Activated T-helper 2 cell treated with anti-CD3 and anti-CD28 coated beads, Interferon-gamma antibody, Interleukin-2, Interleukin-4, amounts not matched to agents 10 μg/mL and 5 μg/mL and 100 μg/mL, durations not matched to agents 14 hours and 24 hours and 36 hours (primary cell): Measurements from ENCODE around the gene NCOA7. TPM values are rescaled to one million over a fixed set of nuclear protein-coding genes. Genes with fewer than 3 reads are reported as not detected.
A peak's percentile ranks its signal among the peaks of the same experiment; 100 is the strongest.
"Not testable (repeated sequence)": the region's sequence is repeated elsewhere in the genome, so short reads cannot be mapped to it uniquely, and the experiment has no call there.

Source experiments
- DNase-seq: peaks from one replicate; pipeline ENCODE4 v3.0.0; 2021; ENCODE audit warnings: low spot score
- H3K27ac Mint-ChIP-seq: one replicate; pipeline ENCODE4 v1.8.0; 2021; ENCODE audit warnings: mixed read lengths
- H3K27me3 Mint-ChIP-seq: one replicate; pipeline ENCODE4 v1.8.0; 2021; ENCODE audit warnings: low read depth, mixed read lengths
- H3K36me3 Mint-ChIP-seq: one replicate; pipeline ENCODE4 v1.8.0; 2021; ENCODE audit warnings: low read depth, mixed read lengths
- H3K4me1 Mint-ChIP-seq: one replicate; pipeline ENCODE4 v1.8.0; 2021; ENCODE audit warnings: low read depth, mixed read lengths
- H3K4me3 Mint-ChIP-seq: one replicate; pipeline ENCODE4 v1.8.0; 2021; ENCODE audit warnings: low read depth, mild to moderate bottlenecking, moderate library complexity, mixed read lengths
- H3K9me3 Mint-ChIP-seq: one replicate; pipeline ENCODE4 v1.8.0; 2021; ENCODE audit warnings: mixed read lengths
- intact Hi-C: fragments of 100-400 bp; cut with micrococcal nuclease; formaldehyde crosslinking; loops from one replicate; pipeline ENCODE4 v1.15.1; 2023
- total RNA-seq: library from RNA; stranded (reverse); gene quantifications from 2 replicates; pipeline ENCODE4 v1.2.3, GENCODE V29; 2022

The NCOA7 gene
- total RNA-seq, 1 donor from 2014 or later, result 40.5 TPM

DNA sequence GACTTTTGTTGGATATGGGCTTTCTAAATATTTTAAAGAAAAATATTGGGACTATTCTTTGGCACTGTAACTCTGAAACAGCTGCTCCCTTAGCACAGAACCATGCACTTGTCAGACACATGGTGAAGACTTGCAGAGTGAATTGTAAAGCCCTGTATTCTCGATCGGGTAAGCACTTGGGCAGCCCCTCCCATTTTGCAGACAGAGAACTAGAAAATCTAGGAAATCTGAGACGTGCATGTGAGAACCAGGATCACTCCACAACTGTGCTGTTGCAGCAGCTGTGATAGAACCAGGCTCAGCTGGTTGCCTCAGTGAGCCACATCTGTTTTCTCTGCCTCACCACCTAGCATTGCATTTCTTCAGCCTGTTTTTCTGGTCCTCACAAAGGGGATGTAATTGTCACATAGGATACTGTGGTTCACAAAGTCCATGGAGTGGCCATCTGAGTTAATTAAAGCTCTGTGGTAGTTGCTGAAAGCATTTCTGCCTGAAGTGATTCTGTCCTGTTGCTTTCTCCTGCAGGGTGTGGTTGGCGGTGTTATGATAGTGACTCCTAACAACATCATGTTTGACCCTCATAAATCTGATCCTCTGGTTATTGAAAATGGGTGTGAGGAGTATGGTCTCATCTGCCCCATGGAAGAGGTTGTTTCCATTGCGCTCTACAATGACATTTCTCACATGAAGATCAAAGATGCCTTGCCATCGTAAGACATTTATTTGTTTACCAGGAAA lies 94.0 kb downstream of the NCOA7 start:
- intact Hi-C loops, result no loop called here
- H3K27me3 Mint-ChIP-seq, result no peaks in the 10 kb centered on the region
- DNase-seq, result no peak
- no peaks in the 10 kb centered on the region for H3K9me3 Mint-ChIP-seq
- no peak overlapping the region for H3K4me3 Mint-ChIP-seq
- H3K4me1 Mint-ChIP-seq, result no peaks in the 10 kb centered on the region
- H3K27ac Mint-ChIP-seq, result no peak overlapping the region
- H3K36me3 Mint-ChIP-seq, result peaks cover 43% of the 10 kb centered on the region

- no peaks in the 10 kb centered on the region for H3K4me1 Mint-ChIP-seq
- no peaks in the 10 kb centered on the region for H3K27me3 Mint-ChIP-seq
- H3K9me3 Mint-ChIP-seq, result no peaks in the 10 kb centered on the region
- intact Hi-C loops, result no loop called here
- no peak overlapping the region for H3K4me3 Mint-ChIP-seq
- no peak for DNase-seq
- peaks cover 42% of the 10 kb centered on the region for H3K36me3 Mint-ChIP-seq
- H3K27ac Mint-ChIP-seq, result no peak overlapping the region
Observed at GRCh38 chr6:125886021-125886420, 95.3 kb downstream of the NCOA7 start.

DNA sequence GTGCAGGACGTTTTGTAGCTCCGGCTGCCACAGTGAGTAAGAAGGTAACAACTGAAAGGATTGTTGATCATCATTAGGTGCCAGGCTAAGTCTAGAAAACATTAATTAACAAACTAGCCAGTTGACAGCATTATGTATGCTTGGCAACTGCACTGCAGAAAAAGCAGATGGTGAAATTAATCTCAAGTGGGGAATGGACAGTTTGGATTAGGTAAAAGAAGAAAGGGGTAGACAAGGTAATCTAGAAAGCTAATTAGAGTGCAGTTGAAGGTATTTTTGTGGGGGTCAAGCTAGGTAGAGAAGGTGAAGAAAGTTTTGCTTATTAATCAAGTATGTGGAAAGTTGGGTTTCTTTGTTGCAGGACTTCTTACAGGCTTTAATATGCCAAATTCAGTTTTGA lies 96.2 kb downstream of the NCOA7 start:
- Mint-ChIP-seq H3K4me3 (no peak overlapping the region), H3K9me3 (no peaks in the 10 kb centered on the region), H3K27ac (no peak overlapping the region), H3K4me1 (no peaks in the 10 kb centered on the region), H3K27me3 (no peaks in the 10 kb centered on the region), H3K36me3 (peaks cover 40% of the 10 kb centered on the region)
- DNase-seq, result no peak
- intact Hi-C loops, result no loop called here

GRCh38 chr6:125887372-125887771 lies 96.6 kb downstream of the NCOA7 start:
- no peak for DNase-seq
- no peak overlapping the region for H3K4me3 Mint-ChIP-seq
- peaks cover 37% of the 10 kb centered on the region for H3K36me3 Mint-ChIP-seq
- no peaks in the 10 kb centered on the region for H3K9me3 Mint-ChIP-seq
- intact Hi-C loops, result no loop called here
- no peaks in the 10 kb centered on the region for H3K4me1 Mint-ChIP-seq
- H3K27me3 Mint-ChIP-seq, result no peaks in the 10 kb centered on the region
- no peak overlapping the region for H3K27ac Mint-ChIP-seq

- H3K27ac Mint-ChIP-seq, result no peak overlapping the region
- H3K36me3 Mint-ChIP-seq, result peaks cover 23% of the 10 kb centered on the region
- no peak overlapping the region for H3K4me3 Mint-ChIP-seq
- no peaks in the 10 kb centered on the region for H3K27me3 Mint-ChIP-seq
- intact Hi-C loops, result no loop called here
- no peaks in the 10 kb centered on the region for H3K4me1 Mint-ChIP-seq
- no peaks in the 10 kb centered on the region for H3K9me3 Mint-ChIP-seq
- DNase-seq, result no peak
Observed at GRCh38 chr6:125888989-125889656, 98.4 kb downstream of the NCOA7 start.

GRCh38 chr6:125899726-125900182 lies 109.0 kb downstream of the NCOA7 start:
- Mint-ChIP-seq H3K27me3 (no peaks in the 10 kb centered on the region), H3K36me3 (peaks cover 20% of the 10 kb centered on the region), H3K9me3 (no peaks in the 10 kb centered on the region), H3K4me1 (peaks cover 14% of the 10 kb centered on the region), H3K27ac (no peak overlapping the region), H3K4me3 (no peak overlapping the region)
- no peak for DNase-seq
- intact Hi-C loops, result no loop called here

DNA sequence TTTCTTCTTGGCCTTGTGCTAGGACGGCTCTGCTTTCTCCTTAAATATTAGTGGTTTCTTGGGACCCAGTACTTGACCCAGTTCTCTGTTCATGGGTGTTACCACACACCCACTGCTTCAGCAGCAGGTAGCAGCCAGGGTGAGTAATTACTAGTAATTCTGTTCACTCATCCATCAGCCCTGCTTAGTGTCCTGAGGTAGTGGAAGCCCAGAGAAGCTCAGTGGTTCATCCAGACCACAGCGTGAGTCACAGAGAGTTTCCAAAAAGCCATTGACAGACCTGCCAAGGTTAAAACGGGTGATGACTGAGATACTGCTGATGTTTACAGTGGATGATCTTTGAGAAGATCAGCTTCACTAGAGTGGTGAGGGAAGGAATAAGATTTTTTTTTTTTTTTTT lies 114.1 kb downstream of the NCOA7 start:
- Mint-ChIP-seq H3K27me3 (no peaks in the 10 kb centered on the region), H3K4me1 (peaks cover 38% of the 10 kb centered on the region), H3K9me3 (no peaks in the 10 kb centered on the region), H3K36me3 (peaks cover 34% of the 10 kb centered on the region), H3K4me3 (no peak overlapping the region), H3K27ac (peak overlapping the region; percentile 73)
- DNase-seq, result peak; percentile 22
- intact Hi-C loops, result loop anchor here (1.0 kb wide), 4 partner anchors 14 to 112 kb away; partner anchors contain the start of gene HINT3

- Mint-ChIP-seq H3K4me1 (peaks cover 47% of the 10 kb centered on the region), H3K9me3 (peaks cover 3% of the 10 kb centered on the region), H3K4me3 (no peak overlapping the region), H3K27ac (no peak overlapping the region), H3K27me3 (no peaks in the 10 kb centered on the region), H3K36me3 (peaks cover 39% of the 10 kb centered on the region)
- intact Hi-C loops, result no loop called here
- no peak for DNase-seq
Observed at GRCh38 chr6:125906158-125906998, 115.6 kb downstream of the NCOA7 start.

- Mint-ChIP-seq H3K36me3 (peaks cover 44% of the 10 kb centered on the region), H3K27me3 (no peaks in the 10 kb centered on the region), H3K4me3 (no peak overlapping the region), H3K9me3 (peaks cover 3% of the 10 kb centered on the region), H3K27ac (peak overlapping the region; percentile 75), H3K4me1 (peaks cover 32% of the 10 kb centered on the region)
- no peak for DNase-seq
- intact Hi-C loops, result loop anchor here (1.0 to 10.0 kb wide), 2 partner anchors 9 to 606 kb away; partner anchors contain the start of gene HDDC2
Observed at GRCh38 chr6:125910527-125910926, 119.8 kb downstream of the NCOA7 start.

DNA sequence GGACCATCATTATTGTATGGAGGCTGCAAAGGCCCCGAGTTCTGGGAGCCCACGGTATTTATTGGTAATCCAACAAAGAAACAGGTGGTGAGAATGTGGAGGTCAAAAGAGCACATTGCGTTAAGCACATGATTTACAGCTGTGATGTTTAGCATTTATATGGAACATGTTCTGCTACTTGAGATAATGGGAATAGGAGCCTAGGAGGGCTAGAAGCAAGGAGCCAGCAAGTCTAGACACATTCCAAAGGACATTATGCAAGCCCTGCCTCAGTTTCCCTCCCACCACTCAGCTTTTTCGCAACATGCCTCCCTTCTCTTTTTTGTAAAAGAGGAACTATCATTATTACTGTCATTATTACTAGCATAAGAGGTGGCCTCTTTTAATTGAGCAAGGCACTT lies 120.3 kb downstream of the NCOA7 start:
- H3K27me3 Mint-ChIP-seq, H3K4me3 Mint-ChIP-seq, H3K9me3 Mint-ChIP-seq, DNase-seq: not testable (repeated sequence)
- Mint-ChIP-seq H3K36me3 (peaks cover 48% of the 10 kb centered on the region), H3K27ac (peak overlapping the region; percentile 75), H3K4me1 (peaks cover 31% of the 10 kb centered on the region)
- intact Hi-C loops, result loop anchor here (10.0 kb wide), 1 partner anchor 606 kb away; the partner anchor contains the start of gene HDDC2

DNA sequence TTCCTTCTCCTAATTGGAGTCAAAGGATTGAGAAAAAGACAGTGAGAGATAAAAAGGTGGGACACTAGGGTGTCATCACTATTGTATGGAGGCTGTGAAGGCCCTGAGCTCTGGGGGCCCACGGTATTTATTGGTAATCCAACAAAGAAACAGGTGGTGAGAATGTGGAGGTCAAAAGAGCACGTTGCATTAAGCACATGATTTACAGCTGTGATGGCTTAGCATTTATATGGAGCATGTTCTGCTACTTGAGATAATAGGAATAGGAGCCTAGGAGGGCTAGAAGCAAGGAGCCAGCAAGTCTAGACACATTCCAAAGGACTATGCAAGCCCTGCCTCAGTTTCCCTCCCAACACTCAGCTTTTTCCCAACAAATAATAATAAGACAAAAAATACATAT lies 121.7 kb downstream of the NCOA7 start:
- DNase-seq, H3K27me3 Mint-ChIP-seq, H3K9me3 Mint-ChIP-seq, H3K4me3 Mint-ChIP-seq: not testable (repeated sequence)
- intact Hi-C loops, result loop anchor here (10.0 kb wide), 1 partner anchor 608 kb away; the partner anchor contains the start of gene HDDC2
- H3K27ac Mint-ChIP-seq, result peak overlapping the region; percentile 15
- H3K4me1 Mint-ChIP-seq, result peaks cover 27% of the 10 kb centered on the region
- peaks cover 55% of the 10 kb centered on the region for H3K36me3 Mint-ChIP-seq

GRCh38 chr6:125913145-125913544 lies 122.4 kb downstream of the NCOA7 start:
- Mint-ChIP-seq H3K4me1 (peaks cover 29% of the 10 kb centered on the region), H3K27me3 (no peaks in the 10 kb centered on the region), H3K4me3 (no peak overlapping the region), H3K36me3 (peaks cover 55% of the 10 kb centered on the region), H3K27ac (no peak overlapping the region), H3K9me3 (peaks cover 3% of the 10 kb centered on the region)
- no peak for DNase-seq
- intact Hi-C loops, result loop anchor here (10.0 kb wide), 1 partner anchor 608 kb away; the partner anchor contains the start of gene HDDC2
